HEK293 (cell line): ENCODE data around the gene FTO.

Source experiments
- CTCF ChIA-PET: fragments of 350-600 bp; formaldehyde crosslinking; extraction: SDS; loops from one replicate; lab custom pipeline; 2021; ENCODE audit warnings: antibody characterized with exemption; lab: Yijun Ruan, JAX
- POLR2A ChIA-PET: fragments of 300-600 bp; formaldehyde crosslinking; extraction: SDS; loops from one replicate; lab custom pipeline; 2020; ENCODE audit warnings: antibody characterized with exemption, inconsistent platforms; lab: Yijun Ruan, JAX
- H3K27ac ChIP-seq: fragments of 200-500 bp; sonication (Bioruptor generic); 2 replicates; pipeline ENCODE4 v1.5.1; 2014; ENCODE audit warnings: low read depth, low read length, control low read depth, inconsistent platforms; ENCODE audit errors: extremely low read depth
- H3K36me3 ChIP-seq, 2 experiments: fragments of 200-500 bp in 1 of 2; sonication (Bioruptor generic) in 1 of 2; 1 replicate in 1 of 2; 2 replicates in 1 of 2; pipeline ENCODE4 v1.5.1; 2014 to 2017; ENCODE audit warnings: inconsistent platforms in 2 of 2, low read length in 2 of 2; ENCODE audit not compliant: control insufficient read depth in 2 of 2, insufficient read depth in 1 of 2
- H3K4me1 ChIP-seq: fragments of 200-500 bp; sonication (Bioruptor generic); 2 replicates; pipeline ENCODE4 v1.5.1; 2014; ENCODE audit warnings: mild to moderate bottlenecking, low read length, inconsistent platforms; ENCODE audit not compliant: control insufficient read depth, insufficient read depth
- H3K4me3 ChIP-seq: 2 replicates; pipeline ENCODE4 v1.5.1; 2011; ENCODE audit warnings: low read depth, mild to moderate bottlenecking, control low read depth, low read length, moderate library complexity
- H3K9me3 ChIP-seq: fragments of 200-500 bp; sonication (Bioruptor generic); 2 replicates; pipeline ENCODE4 v1.5.1; 2014; ENCODE audit warnings: low read depth, low read length, inconsistent platforms; ENCODE audit not compliant: control insufficient read depth, insufficient read depth
- KLF1 ChIP-seq: fragments of 450-650 bp; formaldehyde crosslinking; IDR thresholded peaks from 2 replicates; pipeline ENCODE4 v1.5.1; 2016; ENCODE audit warnings: missing biosample characterization, missing genetic modification characterization
- MZF1 ChIP-seq: fragments of 450-650 bp; formaldehyde crosslinking; IDR thresholded peaks from 2 replicates; pipeline ENCODE4 v1.5.1; 2017; ENCODE audit warnings: missing biosample characterization, missing genetic modification characterization, borderline replicate concordance
- OVOL3 ChIP-seq: fragments of 450-650 bp; formaldehyde crosslinking; IDR thresholded peaks from 2 replicates; pipeline ENCODE4 v1.5.1; 2016; ENCODE audit warnings: missing biosample characterization, missing genetic modification characterization
- SALL2 ChIP-seq: fragments of 450-650 bp; formaldehyde crosslinking; IDR thresholded peaks from 2 replicates; pipeline ENCODE4 v1.5.0; 2017; ENCODE audit warnings: missing biosample characterization, mild to moderate bottlenecking, missing genetic modification characterization, borderline replicate concordance
- SP7 ChIP-seq: fragments of 450-650 bp; formaldehyde crosslinking; IDR thresholded peaks from 2 replicates; pipeline ENCODE4 v1.5.1; 2016; ENCODE audit warnings: missing biosample characterization, missing genetic modification characterization
- ZBTB20 ChIP-seq: fragments of 450-650 bp; formaldehyde crosslinking; IDR thresholded peaks from 2 replicates; pipeline ENCODE4 v1.5.1; 2016; ENCODE audit warnings: missing biosample characterization, missing genetic modification characterization
- ZBTB44 ChIP-seq: fragments of 450-650 bp; IDR thresholded peaks from 2 replicates; pipeline ENCODE4 v1.5.1; 2018; ENCODE audit warnings: missing biosample characterization, mild to moderate bottlenecking, missing genetic modification characterization
- ZNF10 ChIP-seq: fragments of 450-650 bp; formaldehyde crosslinking; IDR thresholded peaks from 2 replicates; pipeline ENCODE4 v1.5.1; 2017; ENCODE audit warnings: missing biosample characterization, missing genetic modification characterization
- ZNF133 ChIP-seq: fragments of 450-650 bp; formaldehyde crosslinking; IDR thresholded peaks from 2 replicates; pipeline ENCODE4 v1.5.1; 2016; ENCODE audit warnings: missing biosample characterization, missing genetic modification characterization
- ZNF292 ChIP-seq: fragments of 450-650 bp; formaldehyde crosslinking; IDR thresholded peaks from 2 replicates; pipeline ENCODE4 v1.5.1; 2016; ENCODE audit warnings: low read depth, missing biosample characterization, missing genetic modification characterization, borderline replicate concordance
- ZNF311 ChIP-seq: fragments of 450-650 bp; formaldehyde crosslinking; IDR thresholded peaks from 2 replicates; pipeline ENCODE4 v1.5.1; 2017; ENCODE audit warnings: missing biosample characterization, missing genetic modification characterization, borderline replicate concordance
- ZNF624 ChIP-seq: fragments of 450-650 bp; formaldehyde crosslinking; IDR thresholded peaks from 2 replicates; pipeline ENCODE4 v1.5.1; 2017; ENCODE audit warnings: missing biosample characterization, missing genetic modification characterization
- ZNF654 ChIP-seq: fragments of 450-650 bp; formaldehyde crosslinking; IDR thresholded peaks from 2 replicates; pipeline ENCODE4 v1.5.1; 2016; ENCODE audit warnings: low read depth, missing biosample characterization, missing genetic modification characterization
- ZNF664 ChIP-seq: fragments of 450-650 bp; formaldehyde crosslinking; IDR thresholded peaks from 2 replicates; pipeline ENCODE4 v1.5.1; 2016; ENCODE audit warnings: missing biosample characterization, missing genetic modification characterization
- ZNF677 ChIP-seq: fragments of 450-650 bp; IDR thresholded peaks from 2 replicates; pipeline ENCODE4 v1.5.0; 2018; ENCODE audit warnings: missing biosample characterization, mild to moderate bottlenecking, missing genetic modification characterization, moderate library complexity
- ZNF707 ChIP-seq: fragments of 450-650 bp; formaldehyde crosslinking; IDR thresholded peaks from 2 replicates; pipeline ENCODE4 v1.5.1; 2016; ENCODE audit warnings: missing biosample characterization, missing genetic modification characterization
- ZNF776 ChIP-seq: fragments of 450-650 bp; formaldehyde crosslinking; IDR thresholded peaks from 2 replicates; pipeline ENCODE4 v1.5.0; 2017; ENCODE audit warnings: missing biosample characterization, missing genetic modification characterization, borderline replicate concordance
- TF ChIP-seq, protein P1 (sequence below): fragments of 450-650 bp; formaldehyde crosslinking; IDR thresholded peaks from 2 replicates; pipeline ENCODE4 v1.5.1; 2016; ENCODE audit warnings: missing biosample characterization, missing genetic modification characterization
- TF ChIP-seq, protein P2 (sequence below): fragments of 450-650 bp; formaldehyde crosslinking; IDR thresholded peaks from 2 replicates; pipeline ENCODE4 v1.5.1; 2016; ENCODE audit warnings: missing biosample characterization, missing genetic modification characterization, low read depth
- TF ChIP-seq, protein P3 (sequence below): fragments of 450-650 bp; formaldehyde crosslinking; IDR thresholded peaks from 2 replicates; pipeline ENCODE4 v1.5.1; 2016; ENCODE audit warnings: missing biosample characterization, missing genetic modification characterization
- TF ChIP-seq, protein P4 (sequence below): fragments of 450-650 bp; formaldehyde crosslinking; IDR thresholded peaks from 2 replicates; pipeline ENCODE4 v1.5.1; 2016; ENCODE audit warnings: missing biosample characterization, missing genetic modification characterization

The FTO gene

DNA sequence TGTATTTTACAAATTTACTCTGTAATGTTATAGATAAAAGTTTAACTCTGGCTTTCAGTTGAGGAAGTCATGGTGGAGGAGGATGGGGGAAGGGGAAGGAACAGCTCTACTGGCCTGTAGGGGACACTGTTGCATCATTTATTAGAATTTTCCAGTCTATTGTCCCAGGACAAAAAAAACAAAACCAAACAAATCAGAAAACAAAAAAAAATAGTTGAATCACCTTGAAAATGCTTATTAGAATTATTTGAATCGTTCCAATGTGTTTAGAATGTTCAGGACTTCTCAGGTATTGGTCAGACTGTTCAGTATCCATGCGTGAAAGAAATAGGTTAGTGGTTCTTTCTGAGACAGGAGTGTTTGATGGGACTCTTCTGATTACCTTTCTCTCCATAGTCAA is 242.0 kb downstream of the FTO start:
- H3K4me3 ChIP-seq = no peak overlapping the region
- TF ChIP-seq, protein P1, sequence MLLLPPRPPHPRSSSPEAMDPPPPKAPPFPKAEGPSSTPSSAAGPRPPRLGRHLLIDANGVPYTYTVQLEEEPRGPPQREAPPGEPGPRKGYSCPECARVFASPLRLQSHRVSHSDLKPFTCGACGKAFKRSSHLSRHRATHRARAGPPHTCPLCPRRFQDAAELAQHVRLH = peak; percentile 66; the same call in 1 of the 2 replicates
- TF ChIP-seq ZNF654 (tag by site-specific recombination) = peak; percentile 80
- TF ChIP-seq MZF1 (tag by site-specific recombination) = 0 out of 2 replicates have a peak, but pooled peaks have one; percentile 35
- TF ChIP-seq ZNF664 (tag by site-specific recombination) = no peak
- TF ChIP-seq, protein P2, sequence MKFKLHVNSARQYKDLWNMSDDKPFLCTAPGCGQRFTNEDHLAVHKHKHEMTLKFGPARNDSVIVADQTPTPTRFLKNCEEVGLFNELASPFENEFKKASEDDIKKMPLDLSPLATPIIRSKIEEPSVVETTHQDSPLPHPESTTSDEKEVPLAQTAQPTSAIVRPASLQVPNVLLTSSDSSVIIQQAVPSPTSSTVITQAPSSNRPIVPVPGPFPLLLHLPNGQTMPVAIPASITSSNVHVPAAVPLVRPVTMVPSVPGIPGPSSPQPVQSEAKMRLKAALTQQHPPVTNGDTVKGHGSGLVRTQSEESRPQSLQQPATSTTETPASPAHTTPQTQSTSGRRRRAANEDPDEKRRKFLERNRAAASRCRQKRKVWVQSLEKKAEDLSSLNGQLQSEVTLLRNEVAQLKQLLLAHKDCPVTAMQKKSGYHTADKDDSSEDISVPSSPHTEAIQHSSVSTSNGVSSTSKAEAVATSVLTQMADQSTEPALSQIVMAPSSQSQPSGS = peak; percentile 24; the same call in 1 of the 2 replicates
- TF ChIP-seq, protein P3, sequence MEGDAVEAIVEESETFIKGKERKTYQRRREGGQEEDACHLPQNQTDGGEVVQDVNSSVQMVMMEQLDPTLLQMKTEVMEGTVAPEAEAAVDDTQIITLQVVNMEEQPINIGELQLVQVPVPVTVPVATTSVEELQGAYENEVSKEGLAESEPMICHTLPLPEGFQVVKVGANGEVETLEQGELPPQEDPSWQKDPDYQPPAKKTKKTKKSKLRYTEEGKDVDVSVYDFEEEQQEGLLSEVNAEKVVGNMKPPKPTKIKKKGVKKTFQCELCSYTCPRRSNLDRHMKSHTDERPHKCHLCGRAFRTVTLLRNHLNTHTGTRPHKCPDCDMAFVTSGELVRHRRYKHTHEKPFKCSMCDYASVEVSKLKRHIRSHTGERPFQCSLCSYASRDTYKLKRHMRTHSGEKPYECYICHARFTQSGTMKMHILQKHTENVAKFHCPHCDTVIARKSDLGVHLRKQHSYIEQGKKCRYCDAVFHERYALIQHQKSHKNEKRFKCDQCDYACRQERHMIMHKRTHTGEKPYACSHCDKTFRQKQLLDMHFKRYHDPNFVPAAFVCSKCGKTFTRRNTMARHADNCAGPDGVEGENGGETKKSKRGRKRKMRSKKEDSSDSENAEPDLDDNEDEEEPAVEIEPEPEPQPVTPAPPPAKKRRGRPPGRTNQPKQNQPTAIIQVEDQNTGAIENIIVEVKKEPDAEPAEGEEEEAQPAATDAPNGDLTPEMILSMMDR = peak; percentile 61
- H3K9me3 ChIP-seq = no peaks in the 10 kb centered on the region
- 0 out of 2 replicates have a peak, but pooled peaks cover 4% of the 10 kb centered on the region for H3K4me1 ChIP-seq
- ChIA-PET CTCF (interaction anchor here (0.7 to 1.2 kb wide), 4 partner anchors 10 to 174 kb away, joined by 3 to 5 read pairs (median 4); no protein-coding TSS in a partner anchor), POLR2A (no interaction called here)
- no peak overlapping the region for H3K27ac ChIP-seq
- no peaks in the 10 kb centered on the region for H3K36me3 ChIP-seq

DNA sequence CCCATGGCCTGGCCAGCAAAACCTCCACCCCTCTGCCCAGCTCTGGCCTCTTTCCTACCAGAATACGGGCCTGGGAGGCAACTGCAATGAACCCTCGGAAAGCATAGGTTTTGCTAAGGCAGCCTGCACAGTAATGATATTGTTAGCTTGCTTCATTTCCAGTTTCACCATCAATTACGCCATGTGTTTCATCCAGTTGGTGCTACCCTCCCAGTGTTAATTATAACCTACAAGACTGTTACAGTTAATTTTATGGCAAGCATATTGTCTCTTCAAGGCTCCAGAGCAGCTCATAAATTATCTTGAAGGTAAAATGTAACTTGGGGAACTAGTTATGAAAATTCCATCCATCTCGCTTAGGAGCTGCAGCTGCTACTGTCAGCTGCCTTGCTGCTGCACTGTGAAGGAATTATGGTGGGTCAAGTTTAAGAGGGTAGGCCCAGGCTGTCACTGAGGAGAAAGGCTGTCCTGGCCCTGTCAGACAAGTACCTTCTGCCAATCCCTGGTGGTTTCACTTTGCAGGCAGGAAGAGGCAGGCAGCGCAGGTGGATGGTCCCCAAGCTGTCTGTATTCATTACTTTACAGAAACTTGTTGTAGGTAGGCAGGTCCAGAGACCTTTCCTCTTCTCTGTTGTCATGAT is 242.9 kb downstream of the FTO start:
- Histone ChIP-seq H3K27ac (no peak overlapping the region), H3K4me3 (no peak overlapping the region), H3K4me1 (0 out of 2 replicates have a peak, but pooled peaks cover 4% of the 10 kb centered on the region), H3K9me3 (no peaks in the 10 kb centered on the region), H3K36me3 (no peaks in the 10 kb centered on the region)
- TF ChIP-seq ZNF10 (tag by site-specific recombination) = no peak
- TF ChIP-seq SP7 = peak; percentile 97
- ChIA-PET CTCF (interaction anchor here (0.7 to 1.2 kb wide), 2 partner anchors 68 to 169 kb away, joined by 3 to 4 read pairs; no protein-coding TSS in a partner anchor), POLR2A (no interaction called here)

DNA sequence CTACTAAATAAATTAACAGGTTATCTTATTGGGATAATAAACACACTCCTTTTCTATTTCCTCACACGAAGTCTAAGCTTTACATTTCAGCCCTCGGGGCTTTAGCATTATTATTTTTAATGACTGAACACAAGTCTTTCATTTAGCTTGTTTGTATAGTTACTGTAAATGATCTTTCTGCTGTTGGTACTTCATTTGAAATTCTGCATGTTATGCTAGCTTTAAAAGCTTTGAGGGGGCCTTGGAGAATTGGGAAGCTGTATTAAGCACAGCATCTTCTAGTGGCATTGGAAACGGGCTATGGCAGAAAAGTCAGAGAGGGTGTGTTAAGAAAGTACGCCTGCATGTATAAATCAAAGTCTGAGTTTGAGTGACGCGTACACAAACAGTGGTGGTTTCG is 243.7 kb downstream of the FTO start:
- Histone ChIP-seq H3K36me3 (no peaks in the 10 kb centered on the region), H3K27ac (no peak overlapping the region), H3K4me3 (no peak overlapping the region), H3K4me1 (0 out of 2 replicates have a peak, but pooled peaks cover 4% of the 10 kb centered on the region), H3K9me3 (no peaks in the 10 kb centered on the region)
- peak; percentile 32; the same call in 1 of the 2 replicates for TF ChIP-seq ZBTB20 (tag by site-specific recombination)
- TF ChIP-seq, protein P4, sequence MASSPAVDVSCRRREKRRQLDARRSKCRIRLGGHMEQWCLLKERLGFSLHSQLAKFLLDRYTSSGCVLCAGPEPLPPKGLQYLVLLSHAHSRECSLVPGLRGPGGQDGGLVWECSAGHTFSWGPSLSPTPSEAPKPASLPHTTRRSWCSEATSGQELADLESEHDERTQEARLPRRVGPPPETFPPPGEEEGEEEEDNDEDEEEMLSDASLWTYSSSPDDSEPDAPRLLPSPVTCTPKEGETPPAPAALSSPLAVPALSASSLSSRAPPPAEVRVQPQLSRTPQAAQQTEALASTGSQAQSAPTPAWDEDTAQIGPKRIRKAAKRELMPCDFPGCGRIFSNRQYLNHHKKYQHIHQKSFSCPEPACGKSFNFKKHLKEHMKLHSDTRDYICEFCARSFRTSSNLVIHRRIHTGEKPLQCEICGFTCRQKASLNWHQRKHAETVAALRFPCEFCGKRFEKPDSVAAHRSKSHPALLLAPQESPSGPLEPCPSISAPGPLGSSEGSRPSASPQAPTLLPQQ = no peak
- CTCF ChIA-PET = interaction anchor here (0.5 to 0.6 kb wide), 3 partner anchors 284 to 1102 kb away, joined by 3 read pairs; no protein-coding TSS in a partner anchor
- POLR2A ChIA-PET = no interaction called here

GRCh38 chr16:53948326-53948725 is 244.4 kb downstream of the FTO start:
- no peak overlapping the region for H3K27ac ChIP-seq
- CTCF ChIA-PET = no interaction called here
- POLR2A ChIA-PET = no interaction called here
- no peaks in the 10 kb centered on the region for H3K9me3 ChIP-seq
- H3K36me3 ChIP-seq = no peaks in the 10 kb centered on the region
- H3K4me3 ChIP-seq = no peak overlapping the region
- H3K4me1 ChIP-seq = 0 out of 2 replicates have a peak, but pooled peaks cover 4% of the 10 kb centered on the region
- TF ChIP-seq ZBTB44 (tag by site-specific recombination) = no peak
- TF ChIP-seq ZNF311 (tag by site-specific recombination) = no peak
- TF ChIP-seq KLF1 = no peak
- no peak for TF ChIP-seq ZNF624 (tag by site-specific recombination)
- no peak for TF ChIP-seq SALL2 (tag by site-specific recombination)
- no peak for TF ChIP-seq ZNF776 (tag by site-specific recombination)
- TF ChIP-seq ZNF707 (tag by site-specific recombination) = no peak
- TF ChIP-seq ZNF133 = no peak
- TF ChIP-seq MZF1 (tag by site-specific recombination) = no peak
- TF ChIP-seq ZNF677 (tag by site-specific recombination) = no peak
- TF ChIP-seq ZNF292 (tag by site-specific recombination) = no peak
- no peak for TF ChIP-seq OVOL3 (tag by site-specific recombination)
